ENCODE measurements around the gene DAGLA. TPM values are rescaled to one million over a fixed set of nuclear protein-coding genes. Genes with fewer than 3 reads are reported as not detected.
A peak's percentile ranks its signal among the peaks of the same experiment; 100 is the strongest.

The DAGLA gene
- total RNA-seq, 1 experiment from 2014 or later = 0.98 TPM

GRCh38 chr11:61745781-61746441 is 65.7 kb downstream of the DAGLA start:
- no peak for DNase-seq (ENCODE audit: low read depth, low spot score)
- in situ Hi-C loops (cut with HindIII; ENCODE audit: low pct_unique_long_range_greater_than_20kb, low sequenced_read_pairs) = no loop called here

DNA sequence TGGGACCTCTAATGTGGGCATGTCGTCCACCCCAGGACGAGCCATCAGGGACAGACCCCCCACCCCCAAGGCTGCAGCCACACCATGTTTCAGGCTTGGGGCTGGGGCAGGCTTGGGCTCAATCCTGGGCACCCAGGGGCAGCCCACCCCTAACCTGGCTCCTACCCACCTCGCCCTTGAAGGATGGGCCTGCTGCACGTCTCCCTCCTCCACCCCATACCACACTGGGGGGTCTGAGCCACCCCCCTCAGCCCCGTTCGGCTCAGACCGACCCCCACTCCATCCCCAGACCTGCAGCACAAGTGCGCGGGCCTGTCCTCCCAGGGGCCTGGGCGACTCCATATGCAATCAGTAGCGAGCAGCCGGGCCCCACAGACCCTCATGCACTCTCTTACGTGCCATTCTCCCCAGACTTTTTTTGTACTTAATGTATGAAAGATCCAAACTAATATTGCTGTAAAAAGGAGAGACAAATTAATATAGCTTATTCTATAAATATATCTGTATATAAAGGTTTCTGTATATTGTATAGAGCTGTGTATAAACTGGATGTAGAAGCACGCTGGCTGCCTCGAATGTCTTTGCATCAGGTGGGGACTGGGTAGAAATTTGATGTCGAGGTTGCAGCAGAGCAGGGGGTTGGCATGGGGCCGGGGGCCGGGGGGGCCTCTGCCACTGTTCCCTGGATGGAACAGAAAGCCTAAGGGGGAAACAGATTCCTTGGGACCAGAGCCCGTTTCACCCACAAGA is 66.4 kb downstream of the DAGLA start:
- DNase-seq (ENCODE audit: low read depth, low spot score) = no peak
- in situ Hi-C loops (cut with HindIII; ENCODE audit: low pct_unique_long_range_greater_than_20kb, low sequenced_read_pairs) = no loop called here

GRCh38 chr11:61747192-61747966 is 67.2 kb downstream of the DAGLA start:
- peak; percentile 58 for DNase-seq (ENCODE audit: low read depth, low spot score)
- in situ Hi-C loops (cut with HindIII; ENCODE audit: low pct_unique_long_range_greater_than_20kb, low sequenced_read_pairs) = no loop called here

GRCh38 chr11:61747967-61748285 is 67.7 kb downstream of the DAGLA start:
- no peak for DNase-seq (ENCODE audit: low read depth, low spot score)
- in situ Hi-C loops (cut with HindIII; ENCODE audit: low pct_unique_long_range_greater_than_20kb, low sequenced_read_pairs) = no loop called here

- in situ Hi-C loops (cut with HindIII; ENCODE audit: low pct_unique_long_range_greater_than_20kb, low sequenced_read_pairs) = no loop called here
- peak; percentile 50 for DNase-seq (ENCODE audit: low read depth, low spot score)
These were observed 69.5 kb downstream of the DAGLA start for GRCh38 chr11:61749591-61750217.

GRCh38 chr11:61750631-61751273 is 70.6 kb downstream of the DAGLA start:
- DNase-seq (ENCODE audit: low read depth, low spot score) = no peak
- in situ Hi-C loops (cut with HindIII; ENCODE audit: low pct_unique_long_range_greater_than_20kb, low sequenced_read_pairs) = no loop called here

- in situ Hi-C loops (cut with HindIII; ENCODE audit: low pct_unique_long_range_greater_than_20kb, low sequenced_read_pairs) = no loop called here
- no peak for DNase-seq (ENCODE audit: low read depth, low spot score)
These were observed 71.2 kb downstream of the DAGLA start for GRCh38 chr11:61751384-61751783.

DNA sequence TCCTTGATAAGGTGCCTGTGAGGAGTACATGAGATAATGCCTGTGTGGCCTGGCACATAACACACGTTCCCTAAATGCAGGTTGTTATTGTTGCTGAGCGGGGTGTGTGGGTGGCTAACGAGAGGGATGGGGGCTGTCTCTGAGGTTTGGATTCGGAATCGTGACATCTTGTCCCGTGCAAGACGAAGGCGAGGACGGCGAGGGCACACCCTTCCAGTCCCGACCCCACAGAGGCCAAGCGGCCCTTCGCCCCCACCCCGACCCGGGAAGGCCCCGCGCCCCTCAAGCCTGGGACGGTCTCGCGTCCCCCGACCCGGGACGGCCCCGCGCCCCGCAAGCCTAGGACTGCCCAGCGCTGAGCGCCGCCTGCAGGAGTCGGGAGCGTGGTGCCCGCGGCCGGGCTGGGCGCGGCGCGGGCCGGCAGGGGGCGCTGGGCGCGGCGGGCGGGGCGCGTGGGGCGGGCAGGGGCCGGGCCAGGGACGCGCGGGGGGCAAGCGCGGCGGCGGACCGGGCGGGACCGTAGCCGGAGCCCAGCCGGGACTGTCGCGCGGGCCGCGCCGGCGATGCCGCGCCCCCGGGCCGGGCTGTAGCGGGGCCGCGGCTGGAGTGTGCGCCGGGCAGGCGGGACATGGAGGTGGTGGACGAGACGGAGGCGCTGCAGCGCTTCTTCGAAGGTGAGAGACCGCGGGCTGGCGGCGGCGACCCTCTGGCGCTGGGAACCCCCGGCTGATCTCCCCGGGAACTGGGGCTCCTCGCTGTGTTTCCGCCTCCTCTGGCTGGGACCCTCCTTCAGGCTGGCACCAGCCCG is 72.1 kb downstream of the DAGLA start, which contains the start of gene MYRF:
TSS of gene MYRF (plus strand) at position 520 of the 808 bp plus-strand sequence. CDS start at position 629, 109 bp downstream.
- in situ Hi-C loops (cut with HindIII; ENCODE audit: low pct_unique_long_range_greater_than_20kb, low sequenced_read_pairs) = no loop called here
- DNase-seq (ENCODE audit: low read depth, low spot score) = peak; percentile 38

DNA sequence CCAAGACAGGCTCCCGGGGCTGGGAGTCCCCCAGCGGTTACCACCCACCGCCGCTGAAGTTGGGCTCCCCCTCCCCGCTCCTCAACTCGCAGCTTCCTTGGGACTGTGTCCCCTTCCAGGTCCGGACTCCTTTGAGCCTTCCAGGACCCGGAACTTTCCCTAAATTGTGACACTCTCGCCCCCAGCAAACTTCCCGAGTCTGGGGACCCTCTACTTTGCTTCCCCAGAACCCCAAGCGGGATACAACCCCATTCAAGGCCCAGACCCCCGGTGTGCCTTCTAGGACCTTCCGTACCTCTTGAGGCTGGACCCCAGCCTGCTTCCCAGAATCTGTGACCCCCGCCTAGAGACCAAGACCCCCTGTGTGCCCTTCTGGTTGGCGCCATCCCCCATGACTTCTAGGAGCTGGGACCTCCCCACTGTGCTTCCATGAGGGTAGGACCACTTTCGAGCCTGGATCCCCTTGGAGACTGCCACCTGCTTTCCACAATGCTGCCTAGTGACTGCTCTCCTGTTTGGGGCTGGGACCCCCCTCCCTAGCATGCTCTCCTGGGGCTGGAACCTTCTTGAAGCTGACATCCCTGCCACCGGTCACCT is 72.8 kb downstream of the DAGLA start:
- in situ Hi-C loops (cut with HindIII; ENCODE audit: low pct_unique_long_range_greater_than_20kb, low sequenced_read_pairs) = no loop called here
- DNase-seq (ENCODE audit: low read depth, low spot score) = no peak

GRCh38 chr11:61753672-61754071 is 73.5 kb downstream of the DAGLA start:
- in situ Hi-C loops (cut with HindIII; ENCODE audit: low pct_unique_long_range_greater_than_20kb, low sequenced_read_pairs) = no loop called here
- DNase-seq (ENCODE audit: low read depth, low spot score) = no peak

- DNase-seq (ENCODE audit: low read depth, low spot score) = no peak
- in situ Hi-C loops (cut with HindIII; ENCODE audit: low pct_unique_long_range_greater_than_20kb, low sequenced_read_pairs) = no loop called here
These were observed 74.6 kb downstream of the DAGLA start for GRCh38 chr11:61754534-61755482.

GRCh38 chr11:61756147-61756451 is 75.9 kb downstream of the DAGLA start:
- in situ Hi-C loops (cut with HindIII; ENCODE audit: low pct_unique_long_range_greater_than_20kb, low sequenced_read_pairs) = no loop called here

DNA sequence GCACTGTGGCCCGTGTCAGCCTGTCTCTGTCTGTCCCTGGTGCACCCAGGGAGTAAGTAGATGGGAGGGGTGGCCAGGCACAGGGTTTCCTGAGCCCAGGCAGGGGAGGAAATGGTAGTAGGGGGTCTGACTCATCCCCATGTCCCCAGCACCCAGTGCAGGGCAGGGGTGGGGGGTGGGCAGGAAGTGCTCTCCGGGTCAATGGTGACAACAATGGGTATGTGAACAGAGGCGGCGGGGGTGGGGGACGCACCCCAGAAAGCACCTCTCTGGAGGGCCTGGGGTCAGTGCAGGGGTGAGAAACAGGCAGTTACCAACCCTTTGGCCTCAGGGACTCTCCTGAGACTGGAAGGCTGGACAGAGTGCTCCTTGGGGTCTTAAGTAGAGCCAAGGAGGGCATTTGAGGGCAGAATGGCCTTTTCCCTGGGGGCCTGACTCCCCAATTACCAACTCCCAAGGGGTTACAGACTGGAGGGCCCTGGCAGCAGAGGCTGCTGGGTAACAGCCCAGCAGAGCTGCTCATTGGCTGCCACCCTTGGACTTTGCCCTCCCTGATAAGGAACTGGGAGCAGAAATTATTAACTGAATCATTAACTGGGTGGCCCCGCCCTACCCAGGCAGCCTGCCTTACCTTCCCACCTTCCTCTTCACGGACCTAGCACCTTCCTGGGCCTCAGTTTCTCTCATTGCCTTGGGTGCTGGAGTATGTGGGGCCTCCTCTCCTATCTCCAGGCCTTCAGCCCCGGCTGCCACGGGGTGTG is 76.4 kb downstream of the DAGLA start:
- DNase-seq (ENCODE audit: low read depth, low spot score) = no peak
- in situ Hi-C loops (cut with HindIII; ENCODE audit: low pct_unique_long_range_greater_than_20kb, low sequenced_read_pairs) = no loop called here

More at GRCh38 chr11:61756147-61756451, 75.9 kb downstream of the DAGLA start:
- DNase-seq (ENCODE audit: low read depth, low spot score) = no peak

GRCh38 chr11:61757213-61757862 is 77.1 kb downstream of the DAGLA start:
- no peak for DNase-seq (ENCODE audit: low read depth, low spot score)
- in situ Hi-C loops (cut with HindIII; ENCODE audit: low pct_unique_long_range_greater_than_20kb, low sequenced_read_pairs) = no loop called here

DNA sequence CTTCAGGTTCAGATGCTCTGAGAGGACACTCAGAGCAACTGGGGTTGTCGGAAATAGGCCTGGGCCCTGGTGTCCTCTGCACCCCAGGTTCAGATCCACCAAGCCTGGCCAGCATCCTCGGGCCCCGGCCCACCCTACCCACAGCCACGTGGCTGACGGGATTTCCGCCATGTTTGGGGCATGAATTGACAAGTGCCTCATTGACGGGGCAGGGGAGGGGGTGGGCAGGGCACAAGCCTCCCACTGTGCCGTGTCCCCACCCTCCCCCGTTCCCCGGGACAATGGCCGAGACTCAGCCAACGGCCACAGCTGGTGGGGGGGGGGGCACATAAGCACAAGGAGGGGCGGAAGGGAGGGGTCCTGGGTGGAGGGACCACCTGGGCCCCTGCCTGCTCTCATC is 80.8 kb downstream of the DAGLA start:
- in situ Hi-C loops (cut with HindIII; ENCODE audit: low pct_unique_long_range_greater_than_20kb, low sequenced_read_pairs) = no loop called here
- DNase-seq (ENCODE audit: low read depth, low spot score) = no peak

All from SK-MEL-5 (cell line).